BLaER1 treated with 17β-estradiol and CSF1 and Interleukin-3, amounts not matched to agents 10 nM and 100 nM (cell line): ENCODE data around the gene KCTD17.

ENCODE experiments used
- H3K27ac ChIP-seq, 11 experiments: shearing (Covaris generic); formaldehyde crosslinking; 2 replicates each; pipeline ENCODE4 v1.8.1; 2022
- H3K27me3 ChIP-seq, 11 experiments: shearing (Covaris generic); formaldehyde crosslinking; 2 replicates each; pipeline ENCODE4 v1.8.1; 2022
- H3K36me3 ChIP-seq, 11 experiments: shearing (Covaris generic); formaldehyde crosslinking; 2 replicates each; pipeline ENCODE4 v1.8.1; 2022
- H3K4me1 ChIP-seq, 10 experiments: shearing (Covaris generic); formaldehyde crosslinking; 2 replicates each; pipeline ENCODE4 v1.8.1; 2022
- H3K4me2 ChIP-seq, 11 experiments: shearing (Covaris generic); formaldehyde crosslinking; 2 replicates each; pipeline ENCODE4 v1.8.1; 2022
- H3K4me3 ChIP-seq, 10 experiments: shearing (Covaris generic); formaldehyde crosslinking; 2 replicates each; pipeline ENCODE4 v1.8.1; 2022
- H3K9ac ChIP-seq, 11 experiments: shearing (Covaris generic); formaldehyde crosslinking; 2 replicates each; pipeline ENCODE4 v1.8.1; 2022
- H3K9me3 ChIP-seq, 11 experiments: shearing (Covaris generic); formaldehyde crosslinking; replicated peaks in 1 of 11; 2 replicates each; pipeline ENCODE4 v1.8.1; 2022
- H4K20me1 ChIP-seq, 11 experiments: shearing (Covaris generic); formaldehyde crosslinking; 2 replicates each; pipeline ENCODE4 v1.8.1; 2022
- Cebpa-rat ChIP-seq, 11 experiments: shearing (Covaris generic); IDR thresholded peaks; 2 replicates each; pipeline ENCODE4 v1.8.1; 2022

Gene KCTD17

GRCh38 chr22:37023743-37024338 is 27.7 kb upstream of the KCTD17 start:
- Histone ChIP-seq H3K36me3 (peaks cover 47 to 63% (median 53%) of the 10 kb centered on the region in 11 experiments), H3K9ac (no peak overlapping the region), H3K4me1 (peaks cover 21 to 41% (median 29%) of the 10 kb centered on the region in 10 experiments), H4K20me1 (peaks cover 26 to 70% (median 50%) of the 10 kb centered on the region in 11 experiments; a peak in 19 of 22 replicates), H3K27me3 (no peaks in the 10 kb centered on the region), H3K4me3 (no peak overlapping the region), H3K9me3 (no peaks in the 10 kb centered on the region), H3K4me2 (no peak overlapping the region), H3K27ac (no peak overlapping the region)
- TF ChIP-seq Cebpa-rat (IDR thresholded peaks at IDR 0.05), result no peak

- no peak overlapping the region; a peak in 2 of 22 replicates for H3K9ac ChIP-seq
- H3K36me3 ChIP-seq, result peaks cover 54 to 70% (median 60%) of the 10 kb centered on the region in 11 experiments
- no peak overlapping the region for H3K4me2 ChIP-seq
- TF ChIP-seq Cebpa-rat (IDR thresholded peaks at IDR 0.05), result no peak
- no peaks in the 10 kb centered on the region for H3K27me3 ChIP-seq
- peaks cover 26 to 77% (median 52%) of the 10 kb centered on the region in 11 experiments; a peak in 19 of 22 replicates for H4K20me1 ChIP-seq
- H3K4me3 ChIP-seq, result no peak overlapping the region
- no peaks in the 10 kb centered on the region for H3K9me3 ChIP-seq
- H3K27ac ChIP-seq, result no peak overlapping the region
- peaks cover 21 to 41% (median 29%) of the 10 kb centered on the region in 10 experiments; a peak in 19 of 20 replicates for H3K4me1 ChIP-seq
Observed at GRCh38 chr22:37024339-37025157, 27.0 kb upstream of the KCTD17 start.

- no peaks in the 10 kb centered on the region for H3K27me3 ChIP-seq
- no peak overlapping the region for H3K4me2 ChIP-seq
- H4K20me1 ChIP-seq, result peaks cover 29 to 88% (median 55%) of the 10 kb centered on the region in 11 experiments; a peak in 20 of 22 replicates
- no peak overlapping the region for H3K27ac ChIP-seq
- no peak overlapping the region for H3K4me3 ChIP-seq
- H3K9me3 ChIP-seq, result no peaks in the 10 kb centered on the region
- peaks cover 61 to 80% (median 71%) of the 10 kb centered on the region in 11 experiments for H3K36me3 ChIP-seq
- TF ChIP-seq Cebpa-rat (IDR thresholded peaks at IDR 0.05), result no peak
- peaks cover 17 to 36% (median 25%) of the 10 kb centered on the region in 10 experiments; a peak in 19 of 20 replicates for H3K4me1 ChIP-seq
- H3K9ac ChIP-seq, result peak overlapping the region in 1 of 11 experiments; percentile 18; a peak in 1 of 22 replicates
Observed at GRCh38 chr22:37025500-37026070, 26.0 kb upstream of the KCTD17 start.

GRCh38 chr22:37026325-37026724 is 25.2 kb upstream of the KCTD17 start:
- TF ChIP-seq Cebpa-rat (IDR thresholded peaks at IDR 0.05), result no peak
- Histone ChIP-seq H3K4me2 (no peak overlapping the region), H3K4me3 (no peak overlapping the region), H4K20me1 (peaks cover 30 to 89% (median 55%) of the 10 kb centered on the region in 11 experiments; a peak in 20 of 22 replicates), H3K27me3 (no peaks in the 10 kb centered on the region), H3K36me3 (peaks cover 61 to 85% (median 73%) of the 10 kb centered on the region in 11 experiments), H3K4me1 (peaks cover 11 to 29% (median 22%) of the 10 kb centered on the region in 10 experiments; a peak in 19 of 20 replicates), H3K9me3 (no peaks in the 10 kb centered on the region), H3K9ac (no peak overlapping the region), H3K27ac (no peak overlapping the region)

- H3K4me1 ChIP-seq, result peaks cover 0 to 27% (median 16%) of the 10 kb centered on the region in 10 experiments; a peak in 16 of 20 replicates
- peaks cover 61 to 82% (median 73%) of the 10 kb centered on the region in 11 experiments for H3K36me3 ChIP-seq
- H3K4me3 ChIP-seq, result no peak overlapping the region
- H3K27ac ChIP-seq, result no peak overlapping the region
- no peaks in the 10 kb centered on the region for H3K27me3 ChIP-seq
- peaks cover 24 to 83% (median 49%) of the 10 kb centered on the region in 11 experiments; a peak in 20 of 22 replicates for H4K20me1 ChIP-seq
- no peaks in the 10 kb centered on the region for H3K9me3 ChIP-seq
- no peak overlapping the region for H3K4me2 ChIP-seq
- no peak for TF ChIP-seq Cebpa-rat (IDR thresholded peaks at IDR 0.05)
- 0 out of 22 replicates have a peak overlapping the region, but pooled peaks of 1 of the 11 experiments have one; percentile 19 for H3K9ac ChIP-seq
Observed at GRCh38 chr22:37027556-37027955, 24.0 kb upstream of the KCTD17 start.

- no peaks in the 10 kb centered on the region for H3K27me3 ChIP-seq
- H3K36me3 ChIP-seq, result peaks cover 58 to 73% (median 67%) of the 10 kb centered on the region in 11 experiments
- H3K9me3 ChIP-seq, result no peaks in the 10 kb centered on the region
- no peak overlapping the region for H3K27ac ChIP-seq
- H3K4me2 ChIP-seq, result no peak overlapping the region
- H4K20me1 ChIP-seq, result peaks cover 18 to 69% (median 35%) of the 10 kb centered on the region in 11 experiments; a peak in 17 of 22 replicates
- H3K4me1 ChIP-seq, result peaks cover 0 to 35% (median 16%) of the 10 kb centered on the region in 10 experiments; a peak in 14 of 20 replicates
- no peak overlapping the region for H3K4me3 ChIP-seq
- TF ChIP-seq Cebpa-rat (IDR thresholded peaks at IDR 0.05), result no peak
- H3K9ac ChIP-seq, result no peak overlapping the region; a peak in 1 of 22 replicates
Observed at GRCh38 chr22:37028692-37029674, 22.6 kb upstream of the KCTD17 start.

- peaks cover 7 to 51% (median 19%) of the 10 kb centered on the region in 11 experiments; a peak in 16 of 22 replicates for H4K20me1 ChIP-seq
- peak overlapping the region in 2 of 11 experiments; percentile 43 to 66; a peak in 1 of 22 replicates for H3K4me2 ChIP-seq
- no peaks in the 10 kb centered on the region for H3K27me3 ChIP-seq
- H3K9me3 ChIP-seq, result no peaks in the 10 kb centered on the region
- peaks cover 40 to 56% (median 50%) of the 10 kb centered on the region in 11 experiments for H3K36me3 ChIP-seq
- no peak for TF ChIP-seq Cebpa-rat (IDR thresholded peaks at IDR 0.05)
- no peak overlapping the region for H3K4me3 ChIP-seq
- H3K4me1 ChIP-seq, result peaks cover 0 to 35% (median 9%) of the 10 kb centered on the region in 10 experiments; a peak in 12 of 20 replicates
- H3K27ac ChIP-seq, result no peak overlapping the region
- H3K9ac ChIP-seq, result peak overlapping the region in 2 of 11 experiments; percentile 2 to 7; a peak in 2 of 22 replicates
Observed at GRCh38 chr22:37030560-37031281, 20.8 kb upstream of the KCTD17 start.
